Left kidney (tissue), 2 donors: ENCODE results near the gene WASL. TPM values are rescaled to one million over a fixed set of nuclear protein-coding genes. Genes with fewer than 3 reads are reported as not detected.

Source experiments
- DNase-seq: peaks from one replicate; pipeline ENCODE4 v3.0.0-alpha.2; 2013
- polyA plus RNA-seq: library from polyadenylated mRNA; unstranded; fragments of 120-200 nt; gene quantifications from one replicate; pipeline ENCODE4 v1.2.1, GENCODE V29; 2013; ENCODE audit not compliant: insufficient read length

The WASL gene
- polyA plus RNA-seq, 1 donor = 82.4 TPM

DNA sequence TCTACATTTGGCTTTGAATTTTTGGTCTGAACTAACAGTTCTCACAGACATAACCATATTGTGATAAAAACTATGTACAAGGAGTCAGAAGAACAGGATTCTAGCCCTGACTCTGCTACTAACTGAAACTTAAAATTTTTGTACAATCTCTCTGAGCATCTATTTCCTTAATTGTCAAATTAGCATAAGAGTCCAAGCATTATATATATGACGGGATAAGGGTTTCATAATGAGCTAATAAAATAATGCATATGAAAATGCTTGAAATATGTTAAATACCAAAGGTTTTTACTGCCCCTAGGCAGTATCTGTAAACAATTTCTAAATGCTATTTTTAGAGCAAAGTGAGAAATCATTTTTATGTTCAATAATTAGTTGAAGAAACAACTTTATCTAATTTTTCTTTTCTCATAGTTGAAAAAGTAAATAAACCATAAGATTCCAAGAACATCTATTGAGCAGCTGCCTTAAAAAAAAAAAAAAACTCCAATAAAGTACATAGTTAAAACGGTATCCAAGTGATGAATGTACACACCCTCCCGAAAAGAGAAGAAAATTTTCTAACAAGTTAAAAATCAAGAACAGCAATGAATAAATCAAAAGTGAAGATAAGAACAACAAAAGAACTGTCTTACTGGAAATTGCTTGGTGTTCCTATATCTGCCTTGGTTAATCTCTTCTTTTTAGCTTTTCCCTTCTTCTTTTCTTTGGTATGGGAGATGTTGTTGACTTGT, 52.7 kb downstream of the WASL start:
- DNase-seq = no peak

DNA sequence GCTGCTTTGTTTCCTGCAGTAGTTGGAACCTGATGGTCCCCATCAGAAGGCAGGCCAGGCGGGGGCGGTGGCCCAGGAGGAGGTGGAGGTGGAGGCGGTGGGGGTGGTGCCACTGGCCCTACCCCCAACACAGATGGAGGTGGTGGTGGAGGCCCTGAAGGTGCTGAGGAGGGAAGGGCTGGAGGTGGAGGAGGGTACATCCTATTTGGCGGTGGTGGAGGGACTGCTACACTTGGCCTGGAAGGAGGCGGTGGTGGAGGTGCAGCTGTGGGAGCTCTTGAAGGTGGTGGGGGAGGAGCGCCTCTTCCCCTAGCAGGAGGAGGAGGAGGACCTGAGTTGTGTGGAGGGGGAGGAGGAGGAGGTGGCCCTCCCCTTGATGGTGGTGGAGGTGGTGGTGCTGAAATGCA, 56.3 kb downstream of the WASL start:
- DNase-seq = no peak

DNA sequence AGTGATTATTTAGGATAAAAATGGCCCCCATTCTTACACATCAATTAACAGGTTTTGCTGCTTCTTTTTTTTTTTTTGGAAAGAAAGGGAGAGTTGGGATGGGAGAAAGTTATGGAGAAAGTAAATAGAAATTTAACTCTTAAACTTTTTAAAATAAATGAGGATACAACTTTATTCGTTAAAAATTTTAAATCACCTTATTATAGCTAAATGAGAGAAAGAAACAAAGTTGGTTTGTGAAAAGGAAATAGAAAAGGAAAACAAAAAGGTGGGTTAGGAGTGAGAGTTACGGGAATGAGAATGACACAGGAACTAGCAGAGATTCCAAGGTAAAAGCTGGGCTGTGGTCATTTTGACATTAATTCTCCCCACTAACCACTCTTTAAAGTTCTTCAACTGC, 58.3 kb downstream of the WASL start:
- no peak for DNase-seq

DNA sequence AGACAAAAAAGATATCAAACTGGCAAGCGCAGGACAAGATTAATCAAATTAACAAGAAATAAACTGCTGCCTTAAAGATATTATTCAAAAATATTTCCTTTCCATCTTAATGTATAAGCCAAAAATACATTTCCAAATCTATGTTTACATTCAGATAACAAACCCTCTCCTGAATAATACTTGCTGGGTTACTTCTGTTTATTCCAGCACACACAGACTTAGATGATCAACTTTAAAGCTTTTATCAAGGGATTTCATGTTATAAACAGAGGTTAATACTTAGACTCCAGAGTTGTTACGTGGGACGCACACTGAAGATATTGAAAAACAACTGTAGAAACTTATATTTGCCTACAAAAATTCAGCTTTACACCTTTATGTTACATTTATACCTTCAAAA, 59.6 kb downstream of the WASL start:
- no peak for DNase-seq

DNA sequence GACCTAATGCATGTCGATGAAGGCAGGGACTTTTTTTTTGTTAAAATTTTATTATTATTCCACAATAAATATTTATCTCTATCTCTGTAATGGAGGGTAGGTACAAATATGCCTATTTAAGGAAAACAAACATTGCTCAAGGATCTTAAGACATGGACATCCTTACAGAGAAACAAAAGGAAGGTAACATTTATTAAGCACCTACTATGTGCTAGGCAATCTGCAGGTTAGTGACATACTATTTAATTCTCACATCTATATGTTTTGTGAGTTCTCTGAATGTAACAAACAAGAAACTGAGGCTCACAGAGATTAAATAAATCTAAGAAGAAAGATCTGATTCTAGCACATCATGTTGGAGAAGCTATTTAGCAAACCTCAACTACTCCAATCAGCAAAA, 61.1 kb downstream of the WASL start:
- no peak for DNase-seq

DNA sequence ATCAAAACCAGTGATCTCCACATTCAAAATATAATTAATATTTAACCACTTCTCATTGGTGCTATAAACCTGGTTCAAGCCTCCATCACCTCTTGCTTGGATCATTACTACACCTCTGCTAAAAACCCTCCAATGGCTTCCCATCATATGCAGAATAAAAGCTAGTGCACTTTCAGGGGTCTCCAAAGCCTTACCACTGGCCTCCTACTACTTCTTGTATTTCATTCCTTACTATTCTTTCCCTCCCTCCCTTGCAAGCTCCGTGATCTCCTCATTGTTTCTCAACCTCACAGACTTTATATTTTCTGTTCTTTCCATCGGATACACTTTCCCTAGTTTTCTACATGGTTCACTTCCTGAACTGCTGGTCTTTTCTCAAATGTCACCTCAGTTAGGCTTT, 61.6 kb downstream of the WASL start:
- no peak for DNase-seq

DNA sequence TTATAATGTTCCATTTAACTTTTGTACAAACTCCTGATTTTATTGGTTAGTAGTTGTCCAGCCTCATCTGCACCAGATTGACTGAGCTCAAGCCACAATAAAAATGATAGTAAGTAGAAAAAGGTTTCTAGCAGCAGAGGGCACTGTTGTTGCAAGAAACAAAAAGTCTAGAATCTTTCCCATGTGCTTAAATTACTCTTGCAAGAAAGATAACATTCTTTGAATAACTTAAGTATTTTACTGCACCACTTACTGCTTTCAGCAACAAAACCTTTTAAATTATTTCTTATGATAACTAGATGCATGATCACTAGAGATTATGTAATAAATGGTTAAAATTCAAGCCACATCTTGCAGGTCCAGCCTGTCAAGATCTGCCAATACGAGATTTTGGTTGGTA, 66.1 kb downstream of the WASL start:
- peak; percentile 60 for DNase-seq

DNA sequence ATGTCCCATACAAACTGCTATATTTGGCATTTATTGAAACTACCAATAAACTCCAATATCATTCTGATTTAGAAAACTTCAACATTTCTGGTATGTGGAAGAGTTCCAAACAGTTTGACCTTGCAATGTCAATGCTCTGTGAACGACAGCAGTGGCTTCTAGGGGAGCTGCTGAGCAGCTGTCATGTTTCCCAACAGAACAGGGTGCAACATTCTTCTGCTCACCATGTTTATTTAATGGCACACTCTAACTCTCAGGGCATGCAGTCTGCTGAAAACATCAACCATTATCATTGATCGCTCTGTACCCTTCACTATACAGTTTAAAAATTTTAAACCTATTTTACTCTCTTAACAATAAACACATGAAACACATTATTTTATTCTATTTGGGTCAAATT, 67.2 kb downstream of the WASL start:
- no peak for DNase-seq

DNA sequence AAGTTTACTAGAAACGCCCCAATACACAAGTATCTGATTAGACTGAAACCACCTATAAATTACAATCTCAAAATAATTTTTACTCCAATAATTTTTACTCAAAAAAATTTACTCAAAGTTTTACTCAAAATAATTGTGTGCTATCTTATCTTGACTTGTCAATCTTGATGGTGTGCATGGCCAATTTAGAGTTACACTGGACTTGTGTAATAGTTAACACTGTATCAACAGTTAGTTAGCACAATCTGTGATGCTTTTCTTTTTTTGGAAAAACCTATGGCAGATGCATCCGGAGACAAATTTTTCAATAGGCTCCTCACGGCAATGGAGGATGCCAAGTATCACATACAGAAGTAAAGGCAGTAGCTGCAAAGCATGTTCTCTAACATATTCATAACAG, 68.2 kb downstream of the WASL start:
- DNase-seq = no peak

DNA sequence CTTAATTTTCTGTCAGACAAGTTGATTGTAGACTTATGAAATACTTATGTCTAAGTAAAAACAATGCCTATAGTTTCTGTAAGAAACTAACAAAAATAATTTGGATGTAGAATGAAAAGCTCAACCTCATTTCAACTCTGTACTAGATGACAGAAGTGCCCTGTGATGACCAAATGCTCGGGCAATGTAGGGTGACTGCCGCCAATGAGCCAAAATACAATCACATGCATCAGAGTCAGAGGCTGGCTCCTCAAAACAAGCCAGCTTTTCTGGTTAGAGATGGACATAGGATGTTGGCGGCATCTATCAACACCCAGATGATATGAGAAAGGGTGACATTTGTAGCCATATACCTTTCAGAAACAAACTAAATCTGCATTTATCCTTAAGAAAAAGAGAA, 69.2 kb downstream of the WASL start:
- no peak for DNase-seq

DNA sequence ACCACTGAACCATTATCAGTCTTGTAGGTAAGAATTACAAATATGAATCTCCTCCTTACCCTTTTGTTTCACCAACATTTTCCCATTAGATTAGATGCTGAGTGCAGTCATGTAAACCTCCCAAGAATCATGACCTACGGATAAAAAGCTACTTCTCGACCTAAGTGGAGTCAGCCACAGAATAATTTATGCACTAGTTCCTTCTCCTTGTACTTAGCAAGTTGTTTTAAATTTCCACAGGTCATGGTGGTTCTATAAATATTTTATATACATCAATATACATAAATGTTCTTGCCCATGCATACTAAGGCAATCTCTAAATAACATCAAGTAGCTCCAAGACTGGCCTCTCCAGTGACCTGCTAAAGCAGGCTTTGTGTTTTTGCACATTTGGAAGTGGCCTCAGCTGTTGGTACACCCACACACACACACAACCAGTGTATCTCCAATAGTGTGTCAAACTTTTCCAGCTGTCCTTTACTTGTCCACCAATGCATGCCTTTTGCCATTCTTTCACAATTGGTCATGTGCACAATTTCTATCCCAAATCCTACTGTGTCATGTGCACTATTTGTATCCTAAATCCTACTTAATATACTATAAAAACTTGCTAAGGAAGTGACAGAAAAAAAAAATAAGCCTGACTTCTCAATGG, 71.6 kb downstream of the WASL start:
- DNase-seq = no peak

DNA sequence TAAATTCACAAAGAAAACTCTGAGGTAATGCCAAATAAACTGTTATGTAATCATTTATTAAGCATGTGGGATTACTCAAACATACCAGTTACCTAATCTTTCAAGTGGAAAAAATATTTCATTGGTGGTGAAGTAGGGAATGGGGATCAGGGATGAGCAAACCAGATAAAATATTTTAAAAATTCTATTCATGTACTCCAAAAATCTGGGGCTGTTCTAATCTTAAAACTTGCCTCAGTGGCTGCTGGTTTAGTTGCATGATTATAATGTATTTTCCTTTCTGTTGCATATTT, 73.7 kb downstream of the WASL start:
- DNase-seq = no peak

DNA sequence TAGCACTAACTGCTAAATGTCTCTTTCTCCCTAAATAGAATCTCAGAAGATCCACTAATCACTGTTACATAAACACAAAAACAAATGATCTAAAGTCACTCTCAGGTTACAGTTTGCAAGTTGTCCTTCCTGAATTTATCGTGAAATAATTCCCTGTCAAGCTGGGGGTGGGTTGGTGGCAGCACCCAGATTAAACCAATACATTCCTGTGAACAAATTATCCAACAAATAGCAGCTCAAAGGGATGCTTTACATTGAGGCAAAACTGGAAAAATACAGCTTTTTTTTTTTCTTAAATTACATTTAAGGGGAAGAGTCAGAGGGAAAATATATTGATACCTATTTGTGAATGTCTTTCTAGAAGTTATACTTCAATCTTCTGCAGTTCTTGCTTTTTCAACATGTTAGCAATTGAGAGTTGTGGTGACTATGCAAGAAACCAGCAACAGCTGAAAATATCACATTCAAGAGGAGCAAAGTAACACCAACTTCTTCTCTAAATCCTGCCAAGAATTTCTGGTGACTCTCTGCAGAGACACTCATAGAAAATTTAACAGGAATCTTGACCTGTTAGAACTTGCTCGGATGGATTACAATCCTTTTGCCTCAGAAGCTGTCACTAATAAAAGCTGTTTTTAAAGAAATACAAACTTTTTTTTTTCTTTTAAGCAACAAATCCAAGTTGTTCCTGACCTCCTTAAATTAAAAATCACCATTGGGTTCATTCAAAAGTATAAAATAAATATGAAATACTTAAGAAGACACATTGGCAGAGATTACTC, 74.2 kb downstream of the WASL start:
- DNase-seq = no peak

DNA sequence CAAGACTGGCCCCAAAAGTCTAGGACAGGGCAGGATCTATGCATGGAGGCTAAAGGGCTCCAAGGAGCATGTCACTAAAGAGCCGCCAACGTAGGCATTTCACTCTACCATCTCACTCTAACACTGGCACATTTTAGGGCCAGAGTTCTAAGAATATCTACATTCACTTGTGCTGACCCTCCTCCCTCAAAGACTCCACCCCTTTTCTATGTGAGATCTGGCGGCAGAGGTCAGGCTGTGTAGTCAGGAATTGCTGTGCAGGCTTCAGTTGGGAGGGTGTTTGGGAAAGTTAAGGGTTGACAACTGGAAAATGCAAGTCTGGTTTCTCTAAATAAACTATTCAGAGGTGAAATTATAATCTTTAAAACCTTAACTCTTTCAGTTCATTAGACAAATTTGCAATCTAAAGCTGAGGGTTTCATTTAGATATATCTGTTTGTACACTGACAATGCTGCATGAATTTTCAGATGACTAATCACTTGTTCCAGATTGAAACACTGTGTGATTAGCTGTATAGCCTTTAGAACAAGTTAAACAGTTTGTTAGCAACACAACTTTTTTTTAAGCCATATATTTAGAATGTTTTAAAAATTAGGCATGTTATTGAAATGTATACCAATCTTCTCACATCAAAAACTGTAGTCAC, 74.9 kb downstream of the WASL start:
- DNase-seq = no peak

DNA sequence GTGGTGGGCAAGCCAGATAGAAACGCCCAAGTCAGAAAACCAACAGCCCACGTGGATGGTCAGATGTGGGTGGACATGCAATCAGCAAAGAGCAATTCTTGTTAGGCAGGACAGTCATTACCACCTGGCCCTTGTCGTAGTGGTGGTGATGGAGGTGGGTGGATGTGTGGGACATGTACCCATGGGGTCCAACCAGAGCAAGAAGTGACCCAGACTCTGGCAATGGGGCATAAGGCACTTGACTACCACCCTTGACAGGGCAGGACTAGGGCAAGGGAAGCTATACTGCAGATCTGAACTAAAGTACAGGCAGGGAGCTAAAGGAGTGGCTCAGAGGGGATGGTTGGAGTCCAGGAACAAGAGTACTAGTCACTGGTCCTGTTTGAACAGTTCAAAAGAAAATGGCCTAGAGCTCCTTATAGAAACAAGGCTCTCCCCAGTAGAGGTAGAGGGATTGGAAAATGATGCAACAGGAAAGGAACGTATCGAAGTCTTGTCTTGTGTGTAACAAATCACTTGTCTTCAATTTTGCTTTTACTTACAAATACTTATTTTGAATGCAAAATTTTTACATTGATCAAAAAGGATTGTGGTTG, 75.6 kb downstream of the WASL start:
- no peak for DNase-seq

DNA sequence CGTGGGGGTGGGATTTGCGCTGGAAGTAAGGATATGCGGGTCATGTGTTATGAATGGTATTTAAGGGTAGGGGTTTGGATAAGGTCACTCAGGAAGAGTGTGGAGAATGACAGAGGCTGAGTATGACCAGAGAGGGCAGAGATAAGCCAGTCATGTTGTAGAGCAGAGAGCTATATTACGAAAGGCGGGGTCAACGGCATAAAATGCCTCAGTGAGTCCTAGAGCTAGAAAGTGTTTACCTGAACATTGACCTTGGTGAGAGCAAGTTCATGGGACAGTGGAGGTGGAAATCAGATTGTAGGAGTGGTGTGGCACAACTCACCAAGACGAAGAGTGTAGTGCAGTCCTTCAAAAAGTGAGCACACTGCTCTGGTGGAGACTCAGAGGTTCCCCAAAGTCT, 79.3 kb downstream of the WASL start:
- no peak for DNase-seq

DNA sequence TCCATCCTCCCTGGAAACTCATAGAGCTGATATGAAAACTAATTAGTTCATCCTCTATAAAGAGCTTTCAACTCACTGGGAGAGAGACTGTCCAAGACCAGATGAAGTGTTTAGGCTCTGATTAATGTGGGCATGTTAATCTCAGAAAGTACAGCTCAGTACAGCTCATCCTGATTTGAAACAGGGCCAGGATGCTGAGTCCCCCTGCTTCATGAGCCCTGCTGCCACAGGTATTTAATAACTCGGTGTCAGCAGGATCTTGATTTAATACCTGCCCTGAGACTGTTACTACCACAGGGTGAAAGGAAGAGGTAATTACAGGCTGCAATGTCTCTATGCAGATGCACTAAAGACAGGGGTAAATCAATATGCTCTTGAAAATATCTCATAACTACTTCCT, 82.3 kb downstream of the WASL start:
- DNase-seq = no peak

DNA sequence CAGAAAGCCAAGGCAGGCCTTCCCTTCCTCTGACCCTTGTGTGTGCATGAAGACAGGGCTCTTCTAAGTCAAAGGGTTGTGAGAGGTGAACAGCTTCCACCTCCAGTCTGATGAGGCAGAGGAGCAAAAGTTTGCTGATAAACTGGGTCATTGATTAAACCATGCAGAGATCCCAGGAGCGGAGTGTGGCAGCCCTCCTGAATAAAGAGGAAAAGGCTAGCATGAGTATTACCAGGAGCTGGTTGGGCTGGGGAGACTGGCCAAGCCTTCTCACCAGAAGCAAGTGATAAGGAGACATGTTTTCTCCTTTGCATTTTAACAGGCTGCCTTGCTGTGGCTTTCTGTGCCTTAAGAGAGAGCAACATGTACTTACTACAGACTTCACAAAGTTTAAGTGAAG, 82.9 kb downstream of the WASL start:
- DNase-seq = no peak

DNA sequence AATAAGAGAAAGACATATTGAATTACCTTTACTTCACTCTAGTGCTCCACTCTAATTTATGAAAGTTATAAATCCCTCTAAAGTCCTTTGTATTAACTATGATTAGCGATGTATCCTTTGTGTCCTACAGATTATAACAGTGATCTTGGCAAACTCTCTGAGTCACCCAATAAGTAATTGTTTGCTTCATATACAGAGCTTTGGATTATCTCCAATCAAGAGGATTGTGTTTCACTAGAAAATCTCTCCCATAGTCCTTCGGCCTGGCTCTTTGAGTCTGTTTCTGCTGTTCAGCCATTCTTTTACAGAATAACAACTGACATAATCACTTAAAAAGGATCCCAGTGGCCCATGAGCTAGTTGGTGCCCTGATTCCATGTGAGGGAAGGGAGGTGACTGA, 83.6 kb downstream of the WASL start:
- DNase-seq = no peak

DNA sequence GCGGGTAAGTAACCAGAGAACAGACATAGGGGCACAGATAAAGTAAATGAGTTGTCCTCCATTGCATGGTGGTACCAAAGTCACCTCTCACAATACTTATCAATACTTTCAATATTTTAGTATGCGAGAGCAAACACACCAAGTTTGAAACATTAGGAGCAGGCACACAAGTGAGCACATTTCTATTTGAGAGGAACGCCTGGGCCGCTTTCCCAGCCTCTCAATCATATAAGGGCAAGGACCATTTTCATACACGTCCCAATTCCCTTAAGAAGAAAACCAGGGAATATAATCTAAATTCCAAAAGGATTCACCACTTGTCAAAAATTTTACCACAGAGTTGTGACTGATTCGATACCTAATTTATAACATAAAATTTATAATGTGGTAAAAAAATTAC, 85.6 kb downstream of the WASL start:
- DNase-seq = no peak

DNA sequence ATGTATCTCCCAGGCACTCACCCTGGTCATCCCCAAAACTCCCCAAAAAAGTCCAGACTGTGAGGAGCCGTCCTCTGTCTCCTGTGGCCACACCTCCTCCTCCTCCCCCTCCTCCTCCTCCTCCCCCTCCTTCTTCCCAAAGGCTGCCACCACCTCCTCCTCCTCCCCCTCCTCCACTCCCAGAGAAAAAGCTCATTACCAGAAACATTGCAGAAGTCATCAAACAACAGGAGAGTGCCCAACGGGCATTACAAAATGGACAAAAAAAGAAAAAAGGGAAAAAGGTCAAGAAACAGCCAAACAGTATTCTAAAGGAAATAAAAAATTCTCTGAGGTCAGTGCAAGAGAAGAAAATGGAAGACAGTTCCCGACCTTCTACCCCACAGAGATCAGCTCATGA, 86.0 kb downstream of the WASL start:
- no peak for DNase-seq

DNA sequence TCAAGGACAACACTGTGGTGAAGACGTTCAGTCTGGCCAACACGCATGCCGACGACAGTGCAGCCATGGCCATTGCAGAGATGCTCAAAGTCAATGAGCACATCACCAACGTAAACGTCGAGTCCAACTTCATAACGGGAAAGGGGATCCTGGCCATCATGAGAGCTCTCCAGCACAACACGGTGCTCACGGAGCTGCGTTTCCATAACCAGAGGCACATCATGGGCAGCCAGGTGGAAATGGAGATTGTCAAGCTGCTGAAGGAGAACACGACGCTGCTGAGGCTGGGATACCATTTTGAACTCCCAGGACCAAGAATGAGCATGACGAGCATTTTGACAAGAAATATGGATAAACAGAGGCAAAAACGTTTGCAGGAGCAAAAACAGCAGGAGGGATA, 86.5 kb downstream of the WASL start:
- no peak for DNase-seq

DNA sequence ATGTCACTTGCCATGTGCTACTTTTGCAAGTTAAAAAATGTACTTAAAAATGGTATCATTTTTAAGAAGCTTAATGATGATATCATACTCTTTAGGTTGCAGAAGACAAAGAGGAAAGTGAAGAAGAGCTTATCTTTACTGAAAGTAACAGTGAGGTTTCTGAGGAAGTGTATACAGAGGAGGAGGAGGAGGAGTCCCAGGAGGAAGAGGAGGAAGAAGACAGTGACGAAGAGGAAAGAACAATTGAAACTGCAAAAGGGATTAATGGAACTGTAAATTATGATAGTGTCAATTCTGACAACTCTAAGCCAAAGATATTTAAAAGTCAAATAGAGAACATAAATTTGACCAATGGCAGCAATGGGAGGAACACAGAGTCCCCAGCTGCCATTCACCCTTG, 87.0 kb downstream of the WASL start:
- no peak for DNase-seq
